Smooth muscle cell (in vitro differentiated cells): ENCODE results near the gene OLFML3. TPM values are rescaled to one million over a fixed set of nuclear protein-coding genes. Genes with fewer than 3 reads are reported as not detected.
A peak's percentile ranks its signal among the peaks of the same experiment; 100 is the strongest.

Experiments used
- DNase-seq: peaks from one replicate; lab custom pipeline; 2025; ENCODE audit not compliant: unreplicated experiment; lab: John Stamatoyannopoulos, UW
- H2AFZ ChIP-seq: fragments of 200-600 bp; sonication (generic); 2 replicates; pipeline ENCODE4 v1.6.0; 2016; ENCODE audit warnings: antibody characterized with exemption, low read depth, mild to moderate bottlenecking
- H3F3A ChIP-seq: fragments of 200-600 bp; sonication (generic); 2 replicates; pipeline ENCODE4 v1.6.0; 2017; ENCODE audit warnings: antibody characterized with exemption, low read depth
- H3K27ac ChIP-seq: fragments of 200-600 bp; sonication (generic); 2 replicates; pipeline ENCODE4 v1.5.1; 2016; ENCODE audit warnings: low read depth, mild to moderate bottlenecking
- H3K27me3 ChIP-seq: fragments of 200-600 bp; sonication (generic); 2 replicates; pipeline ENCODE4 v1.6.1; 2016; ENCODE audit warnings: low read depth, mild to moderate bottlenecking
- H3K36me3 ChIP-seq: fragments of 200-600 bp; sonication (generic); 2 replicates; pipeline ENCODE4 v1.5.1; 2016; ENCODE audit warnings: low read depth
- H3K4me1 ChIP-seq: fragments of 200-600 bp; sonication (generic); 2 replicates; pipeline ENCODE4 v1.5.1; 2016; ENCODE audit warnings: low read depth
- H3K4me2 ChIP-seq: fragments of 200-600 bp; sonication (generic); 2 replicates; pipeline ENCODE4 v1.6.0; 2016; ENCODE audit warnings: mild to moderate bottlenecking
- H3K4me3 ChIP-seq: fragments of 200-600 bp; sonication (generic); 2 replicates; pipeline ENCODE4 v1.5.1; 2016; ENCODE audit warnings: mild to moderate bottlenecking
- H3K79me2 ChIP-seq: fragments of 200-600 bp; sonication (generic); 2 replicates; pipeline ENCODE4 v1.6.0; 2016; ENCODE audit warnings: low read depth, mild to moderate bottlenecking
- H3K9ac ChIP-seq: fragments of 200-600 bp; sonication (generic); 2 replicates; pipeline ENCODE4 v1.6.0; 2016; ENCODE audit warnings: low read depth
- H3K9me3 ChIP-seq: fragments of 200-600 bp; sonication (generic); replicated peaks from 2 replicates; pipeline ENCODE4 v1.5.1; 2016; ENCODE audit warnings: low read depth
- H4K20me1 ChIP-seq: fragments of 200-600 bp; sonication (generic); 2 replicates; pipeline ENCODE4 v1.6.0; 2016; ENCODE audit warnings: low read depth
- CTCF ChIP-seq: fragments of 200-600 bp; sonication (generic); IDR thresholded peaks from 2 replicates; pipeline ENCODE4 v1.5.1; 2017; ENCODE audit warnings: borderline replicate concordance, mild to moderate bottlenecking, antibody characterized with exemption; ENCODE audit not compliant: insufficient read depth, poor library complexity, severe bottlenecking
- WGBS: methylation state at CpG from one replicate; pipeline ENCODE4 v1.1.7; 2016; ENCODE audit warnings: low lambda C conversion rate; 5-methylcytosine and 5-hydroxymethylcytosine counted together
- polyA plus RNA-seq: library from polyadenylated mRNA; unstranded; fragments of >200 nt; fragmentation: Nextera tagmentation; extraction: Ambion mirVana; gene quantifications from 2 replicates; pipeline ENCODE4 v1.2.1, GENCODE V29; 2016
- total RNA-seq: library from RNA; depleted of rRNA; stranded (reverse); fragments of >200 nt; gene quantifications from 2 replicates; pipeline ENCODE4 v1.2.3, GENCODE V29; 2014

The OLFML3 gene
- total and polyA plus RNA-seq, 2 experiments from 2014 or later = 220 to 308 TPM

GRCh38 chr1:113949007-113949406 is 30.3 kb upstream of the OLFML3 start:
- Histone ChIP-seq H3K79me2 (peaks cover 77% of the 10 kb centered on the region), H3K27ac (no peak overlapping the region), H3K9me3 (no peaks in the 10 kb centered on the region), H2AFZ (no peak overlapping the region), H3K4me3 (no peak overlapping the region), H3K27me3 (no peaks in the 10 kb centered on the region), H3K36me3 (no peaks in the 10 kb centered on the region), H3K9ac (no peak overlapping the region), H3K4me2 (no peak overlapping the region), H3K4me1 (peaks cover 23% of the 10 kb centered on the region), H3F3A (peaks cover 13% of the 10 kb centered on the region), H4K20me1 (peaks cover 96% of the 10 kb centered on the region)
- 91% methylated on average over 5 of the region's 5 CpGs for WGBS
- DNase-seq = no peak
- peak; percentile 37 for TF ChIP-seq CTCF

- Histone ChIP-seq H3K4me1 (peaks cover 22% of the 10 kb centered on the region), H3K79me2 (peaks cover 59% of the 10 kb centered on the region), H3K27ac (no peak overlapping the region), H3K27me3 (no peaks in the 10 kb centered on the region), H2AFZ (no peak overlapping the region), H3K9me3 (no peaks in the 10 kb centered on the region), H3K9ac (no peak overlapping the region), H4K20me1 (peaks cover 86% of the 10 kb centered on the region), H3F3A (peaks cover 8% of the 10 kb centered on the region), H3K4me3 (no peak overlapping the region), H3K36me3 (no peaks in the 10 kb centered on the region), H3K4me2 (no peak overlapping the region)
- TF ChIP-seq CTCF = no peak
- WGBS = 98% methylated on average over 1 of the region's 1 CpG
- DNase-seq = no peak
Observed at GRCh38 chr1:113950908-113951307, 28.4 kb upstream of the OLFML3 start.

GRCh38 chr1:113951719-113952118 is 27.6 kb upstream of the OLFML3 start:
- TF ChIP-seq CTCF = no peak
- Histone ChIP-seq H3K27ac (no peak overlapping the region), H3F3A (peaks cover 5% of the 10 kb centered on the region), H3K4me3 (no peak overlapping the region), H4K20me1 (peaks cover 78% of the 10 kb centered on the region), H3K9ac (no peak overlapping the region), H3K27me3 (no peaks in the 10 kb centered on the region), H3K36me3 (peaks cover 5% of the 10 kb centered on the region), H3K4me2 (no peak overlapping the region), H2AFZ (no peak overlapping the region), H3K79me2 (peaks cover 53% of the 10 kb centered on the region), H3K9me3 (no peaks in the 10 kb centered on the region), H3K4me1 (peaks cover 14% of the 10 kb centered on the region)
- DNase-seq = no peak
- 100% methylated on average over 2 of the region's 2 CpGs for WGBS

GRCh38 chr1:113957984-113958383 is 21.3 kb upstream of the OLFML3 start:
- H3K9ac ChIP-seq = no peak overlapping the region
- H3F3A ChIP-seq = no peaks in the 10 kb centered on the region
- no peak for DNase-seq
- H3K36me3 ChIP-seq = peaks cover 18% of the 10 kb centered on the region
- H3K4me1 ChIP-seq = no peaks in the 10 kb centered on the region
- no peak overlapping the region for H3K27ac ChIP-seq
- H3K4me3 ChIP-seq = no peak overlapping the region
- no peaks in the 10 kb centered on the region for H3K9me3 ChIP-seq
- H3K27me3 ChIP-seq = no peaks in the 10 kb centered on the region
- H2AFZ ChIP-seq = no peak overlapping the region
- peaks cover 19% of the 10 kb centered on the region for H4K20me1 ChIP-seq
- WGBS = 95% methylated on average over 1 of the region's 1 CpG
- no peak for TF ChIP-seq CTCF
- H3K4me2 ChIP-seq = no peak overlapping the region
- H3K79me2 ChIP-seq = no peaks in the 10 kb centered on the region
